Skin epidermis (tissue), 12 donors: ENCODE data around the gene RPL35A.

ENCODE experiments used
- H3K27ac ChIP-seq, 21 experiments: fragments of 200-600 bp; sonication (generic) in 11 of 21; one replicate each; pipeline ENCODE4 v1.5.0; 2020; ENCODE audit warnings: mild to moderate bottlenecking in 3 of 21, inconsistent platforms in 2 of 21, moderate library complexity in 2 of 21
- H3K4me3 ChIP-seq, 7 experiments: fragments of 200-600 bp; sonication (generic) in 2 of 7; one replicate each; pipeline ENCODE4 v1.5.0; 2020; ENCODE audit warnings: inconsistent platforms in 2 of 7, mild to moderate bottlenecking in 2 of 7, moderate library complexity in 1 of 7

Gene RPL35A

GRCh38 chr3:197983076-197983475 lies 33.1 kb downstream of the RPL35A start:
- H3K27ac ChIP-seq = no peak overlapping the region
- no peak overlapping the region for H3K4me3 ChIP-seq

- Histone ChIP-seq H3K4me3 (no peak overlapping the region), H3K27ac (no peak overlapping the region)
These were observed 39.7 kb downstream of the RPL35A start for GRCh38 chr3:197989651-197990050.

GRCh38 chr3:197994736-197995135 lies 44.7 kb downstream of the RPL35A start:
- Histone ChIP-seq H3K4me3 (no peak overlapping the region), H3K27ac (no peak overlapping the region)

GRCh38 chr3:197996855-197997254 lies 46.9 kb downstream of the RPL35A start:
- H3K4me3 ChIP-seq = no peak overlapping the region
- no peak overlapping the region for H3K27ac ChIP-seq

GRCh38 chr3:197997936-197998335 lies 47.9 kb downstream of the RPL35A start:
- H3K4me3 ChIP-seq = no peak overlapping the region
- H3K27ac ChIP-seq = no peak overlapping the region
